K562 (cell line): ENCODE data around the gene LAP3. TPM values are rescaled to one million over a fixed set of nuclear protein-coding genes. Genes with fewer than 3 reads are reported as not detected.

ENCODE experiments used
- ATAC-seq: fragments of 200-7000 bp; cut with Tn5 transposase; 3 replicates; pipeline ENCODE4 v1.9.1; 2020; ENCODE audit warnings: moderate library complexity
- BruUV-seq: library from RNA; stranded (reverse); fragments of 400-500 nt; replicated peaks from 2 replicates; lab custom pipeline; 2021; lab: Mats Ljungman, UMichigan
- CTCF ChIA-PET: fragments of 300-600 bp; formaldehyde crosslinking; extraction: SDS; loops from one replicate; lab custom pipeline; 2021; ENCODE audit warnings: low intra/inter-chr PET ratio; lab: Yijun Ruan, JAX
- POLR2A ChIA-PET: fragments of 300-600, 350-650 bp; sonication (Branson Sonifier 250); formaldehyde crosslinking; extraction: SDS; loops from one replicate; lab custom pipeline; 2021; ENCODE audit warnings: antibody characterized with exemption, inconsistent platforms; lab: Yijun Ruan, JAX
- DNase-seq, 4 experiments: peaks; one replicate each; pipeline versions ENCODE4 v3.0.0 to v3.0.0-alpha.2; 2011 to 2018; ENCODE audit warnings: low spot score in 3 of 4, mixed read lengths in 3 of 4; ENCODE audit errors: extremely low read depth in 1 of 4
- FAIRE-seq: peaks from 2 replicates; lab custom pipeline; 2011; peaks lifted over from hg19 to GRCh38; lab: Jason Lieb, UNC
- H2AFZ ChIP-seq: 2 replicates; pipeline ENCODE4 v1.6.0; 2011; ENCODE audit warnings: low read depth, low read length, control low read depth, inconsistent platforms
- H3K27ac ChIP-seq: fragments of 200-600 bp; 3 replicates; pipeline ENCODE4 v1.8.0; 2011; ENCODE audit warnings: low read depth, mild to moderate bottlenecking, control low read depth, inconsistent platforms, low read length, moderate library complexity, mixed read lengths; ENCODE audit errors: extremely low read depth
- H3K27me3 ChIP-seq, 2 experiments: fragments of 300-600 bp in 1 of 2; 2 replicates in 1 of 2; 3 replicates in 1 of 2; pipeline versions ENCODE4 v1.6.0 to v1.8.0; 2011; ENCODE audit warnings: inconsistent platforms in 2 of 2, low read length in 2 of 2, mild to moderate bottlenecking in 1 of 2, mixed read lengths in 1 of 2, moderate library complexity in 1 of 2; ENCODE audit not compliant: control insufficient read depth in 2 of 2, insufficient read depth in 2 of 2
- H3K36me3 ChIP-seq: fragments of 300-600 bp; 3 replicates; pipeline ENCODE4 v1.8.0; 2011; ENCODE audit warnings: mild to moderate bottlenecking, low read length, inconsistent platforms; ENCODE audit not compliant: control insufficient read depth, insufficient read depth
- H3K4me1 ChIP-seq, 2 experiments: fragments of 200-600 bp in 1 of 2; replicated peaks in 1 of 2; 2 replicates in 1 of 2; 3 replicates in 1 of 2; pipeline versions ENCODE4 v1.5.1 to v1.8.0; 2011; ENCODE audit warnings: inconsistent platforms in 2 of 2, low read length in 2 of 2, mild to moderate bottlenecking in 1 of 2, mixed read lengths in 1 of 2, moderate library complexity in 1 of 2; ENCODE audit not compliant: control insufficient read depth in 2 of 2, insufficient read depth in 2 of 2
- H3K4me2 ChIP-seq: 2 replicates; pipeline ENCODE4 v1.6.1; 2011; ENCODE audit warnings: low read length, control low read depth, inconsistent platforms, mixed read lengths; ENCODE audit not compliant: insufficient read depth
- H3K4me3 ChIP-seq: fragments of 200-600 bp; sonication (generic), shearing (Covaris generic); 2 replicates; pipeline ENCODE4 v1.5.1; 2016; ENCODE audit warnings: control low read depth, inconsistent platforms
- H3K79me2 ChIP-seq: fragments of 200-600 bp; 3 replicates; pipeline ENCODE4 v1.8.0; 2011; ENCODE audit warnings: low read length, inconsistent platforms; ENCODE audit not compliant: control insufficient read depth, insufficient read depth
- H3K9ac ChIP-seq, 2 experiments: 2 replicates each; pipeline versions ENCODE4 v1.6.0 to v1.6.1; 2011; ENCODE audit warnings: low read depth in 2 of 2, low read length in 2 of 2, control low read depth in 1 of 2, inconsistent platforms in 1 of 2, mild to moderate bottlenecking in 1 of 2, mixed read lengths in 1 of 2; ENCODE audit not compliant: insufficient read depth in 1 of 2
- H3K9me1 ChIP-seq: one replicate; pipeline ENCODE4 v1.6.0; 2011; ENCODE audit warnings: inconsistent platforms, mild to moderate bottlenecking, low read length, moderate library complexity; ENCODE audit not compliant: control insufficient read depth, insufficient read depth
- H3K9me3 ChIP-seq: replicated peaks from 2 replicates; pipeline ENCODE4 v1.5.1; 2011; ENCODE audit warnings: low read depth, low read length, inconsistent platforms; ENCODE audit not compliant: control insufficient read depth, insufficient read depth
- H4K20me1 ChIP-seq: replicated peaks from 2 replicates; pipeline ENCODE4 v1.6.1; 2011; ENCODE audit warnings: low read length, inconsistent platforms, mixed read lengths; ENCODE audit not compliant: control insufficient read depth, insufficient read depth
- ADNP ChIP-seq: fragments of 200-800 bp; sonication (Bioruptor generic); IDR thresholded peaks from 2 replicates; pipeline ENCODE4 v1.6.1; 2016; ENCODE audit warnings: missing genetic modification characterization, missing compliant biosample characterization
- BCOR ChIP-seq: fragments of 450-650 bp; IDR thresholded peaks from 2 replicates; pipeline ENCODE4 v1.6.1; 2016
- BMI1 ChIP-seq: fragments of 150-350 bp; IDR thresholded peaks from 2 replicates; pipeline ENCODE4 v1.6.1; 2014; ENCODE audit warnings: low read length
- CAMTA2 ChIP-seq: fragments of 250-450 bp; sonication (Bioruptor Pico); conservative IDR thresholded peaks from 2 replicates; pipeline ENCODE4 v1.5.1; 2022
- CTCF ChIP-seq, 3 experiments: IDR thresholded peaks in 2 of 3; conservative IDR thresholded peaks in 1 of 3; 2 replicates each; pipeline ENCODE4 v1.5.1; 2011 to 2012; ENCODE audit warnings: low read length in 3 of 3, mild to moderate bottlenecking in 3 of 3, control low read depth in 2 of 3, improper control_type of control experiment in 1 of 3, inconsistent platforms in 1 of 3, low read depth in 1 of 3, mixed read lengths in 1 of 3, moderate library complexity in 1 of 3; ENCODE audit not compliant: insufficient read depth in 2 of 3
- ETV1 ChIP-seq: fragments of 450-650 bp; conservative IDR thresholded peaks from 2 replicates; pipeline ENCODE4 v1.6.1; 2016; ENCODE audit warnings: missing genetic modification characterization, control low read depth, low read depth, missing compliant biosample characterization
- KDM1A ChIP-seq, 2 experiments: fragments of 450-650 bp; IDR thresholded peaks; 2 replicates each; pipeline ENCODE4 v1.6.1; 2016; ENCODE audit warnings: mild to moderate bottlenecking in 2 of 2
- LCOR ChIP-seq: sonication (generic); formaldehyde crosslinking; IDR thresholded peaks from 2 replicates; pipeline ENCODE4 v1.8.0; 2022; ENCODE audit warnings: mild to moderate bottlenecking, missing genetic modification reagents
- MAFF ChIP-seq: IDR thresholded peaks from 2 replicates; pipeline ENCODE4 v1.6.1; 2012; ENCODE audit warnings: low read length, improper control_type of control experiment
- MTA3 ChIP-seq: fragments of 450-650 bp; formaldehyde crosslinking; IDR thresholded peaks from 2 replicates; pipeline ENCODE4 v1.6.1; 2017; ENCODE audit warnings: mild to moderate bottlenecking, borderline replicate concordance
- NR1H2 ChIP-seq: sonication (generic); formaldehyde crosslinking; IDR thresholded peaks from 2 replicates; pipeline ENCODE4 v1.4.0; 2020; ENCODE audit warnings: mild to moderate bottlenecking, missing genetic modification reagents
- RREB1 ChIP-seq: fragments of 250-450 bp; sonication (Bioruptor Pico); IDR thresholded peaks from 2 replicates; pipeline ENCODE4 v1.4.0; 2020
- TBP ChIP-seq: optimal IDR thresholded peaks from 2 replicates; pipeline ENCODE3; 2011; ENCODE audit warnings: low read depth, low read length, improper control_type of control experiment
- TFAM ChIP-seq: fragments of 250-450 bp; sonication (Bioruptor Pico); conservative IDR thresholded peaks from 2 replicates; pipeline ENCODE4 v1.5.0; 2021; ENCODE audit warnings: mild to moderate bottlenecking, moderate library complexity
- ZFP36 ChIP-seq: fragments of 150-350 bp; IDR thresholded peaks from 2 replicates; pipeline ENCODE4 v1.6.1; 2018; ENCODE audit warnings: low read length, low read depth; ENCODE audit not compliant: partially characterized antibody
- ZNF354B ChIP-seq: fragments of 250-450 bp; sonication (Bioruptor Pico); IDR thresholded peaks from 2 replicates; pipeline ENCODE4 v1.4.0; 2020
- ZNF445 ChIP-seq: fragments of 250-450 bp; sonication (Bioruptor Pico); IDR thresholded peaks from 2 replicates; pipeline ENCODE4 v1.4.0; 2020; ENCODE audit warnings: low read depth, mild to moderate bottlenecking, moderate library complexity
- ZSCAN29 ChIP-seq: fragments of 450-650 bp; IDR thresholded peaks from 2 replicates; pipeline ENCODE4 v1.6.1; 2017
- WGBS: fragments of 100-300 bp; shearing (Covaris generic); methylation state at CpG from one replicate; pipeline ENCODE4 v1.1.6; 2016; ENCODE audit warnings: low coverage, mixed read lengths; ENCODE audit not compliant: insufficient coverage; ENCODE audit errors: missing lambda C conversion rate; 5-methylcytosine and 5-hydroxymethylcytosine counted together
- in situ Hi-C: fragments of 300-500 bp; cut with MboI; formaldehyde crosslinking; loops from 4 replicates; pipeline ENCODE4 v1.15.0; 2018; ENCODE audit warnings: inconsistent platforms, mixed read lengths
- intact Hi-C: fragments of 100-400 bp; cut with micrococcal nuclease; formaldehyde crosslinking; loops from 2 replicates; pipeline ENCODE4 v1.14.2; 2022
- polyA plus RNA-seq, 8 experiments: library from polyadenylated mRNA; depleted of rRNA in 4 of 8; stranded (reverse) in 5 of 8; unstranded in 3 of 8; fragments of >200 nt; fragmentation: Nextera tagmentation in 2 of 8; fragmentation: Illumina TruSeq in 1 of 8; extraction: Ambion mirVana in 2 of 8; extraction: Trizol in 1 of 8; gene quantifications; 2 replicates each; pipeline versions ENCODE4 v1.2.1 to v1.2.3, GENCODE V29; 2011 to 2014; ENCODE audit warnings: inconsistent platforms in 1 of 8, missing spikeins in 1 of 8
- total RNA-seq, 7 experiments: library from RNA; depleted of rRNA in 6 of 7; stranded (reverse); fragments of >200 nt in 6 of 7; fragmentation: Illumina TruSeq in 2 of 7; extraction: Trizol in 2 of 7; gene quantifications; 2 replicates each; pipeline versions ENCODE4 v1.2.1 to v1.2.3, GENCODE V29; 2011 to 2021; ENCODE audit warnings: low replicate concordance in 1 of 7

LAP3 gene
- total and polyA plus RNA-seq, 9 of the 15 experiments (the other 6 are each of a cell fraction or from before 2014, with no cell fraction given): 82.3 to 170 (median 107) TPM

GRCh38 chr4:17647927-17648326 is 70.9 kb downstream of the LAP3 start:
- Histone ChIP-seq H3K4me2 (no peak overlapping the region), H3K36me3 (no peaks in the 10 kb centered on the region), H3K9ac (no peak overlapping the region), H3K27ac (no peak overlapping the region), H2AFZ (no peak overlapping the region), H3K9me1 (no peaks in the 10 kb centered on the region), H3K4me1 (peaks cover 0 to 9% of the 10 kb centered on the region in 2 experiments; a peak in 2 of 5 replicates), H3K27me3 (peaks cover 0 to 5% of the 10 kb centered on the region in 2 experiments; a peak in 2 of 5 replicates), H3K4me3 (no peak overlapping the region), H4K20me1 (no peaks in the 10 kb centered on the region; the same call in 1 of the 2 replicates), H3K79me2 (no peaks in the 10 kb centered on the region), H3K9me3 (no peaks in the 10 kb centered on the region)
- DNase-seq: no peak
- ChIA-PET POLR2A (no interaction called here), CTCF (no interaction called here)
- FAIRE-seq: no peak
- no TSS peak for BruUV-seq
- intact Hi-C loops (no loop called here), in situ Hi-C loops (no loop called here)
- 23% methylated on average over 5 of the region's 5 CpGs for WGBS
- peak; percentile 25; the same call in 1 of the 3 replicates for ATAC-seq
- TF ChIP-seq MAFF (no peak), ZSCAN29 (no peak), BCOR (peak; percentile 54; the same call in 1 of the 2 replicates), MTA3 (no peak), BMI1 (no peak), ADNP (tag) (0 out of 2 replicates have a peak, but pooled peaks have one; percentile 18), RREB1 (CRISPR knock-in tag) (no peak), TFAM (no peak), CTCF (IDR thresholded peaks at IDR 0.05 in 2 of 3, conservative IDR thresholded peaks at IDR 0.05 in 1 of 3; ENCODE audit: insufficient read depth in 2 of 3, low read depth in 1 of 3, low read length in 3 of 3) (0 out of 6 replicates have a peak, but pooled peaks of 2 of the 3 experiments have one; percentile 1 to 16), CAMTA2 (no peak), ZNF354B (CRISPR knock-in tag) (no peak), LCOR (no peak), ZFP36 (peak; percentile 81), ZNF445 (no peak), KDM1A (IDR thresholded peaks at IDR 0.05) (peak; percentile 22 to 28; a peak in 1 of 4 replicates), TBP (no peak), ETV1 (tag) (no peak), NR1H2 (CRISPR knock-in tag) (no peak)
